HL-60 (cell line): Measurements from ENCODE around the gene APMAP.

Source experiments
- DNase-seq, 2 experiments: peaks; one replicate each; pipeline ENCODE4 v3.0.0-alpha.2; 2010 to 2020; ENCODE audit warnings: low read depth in 1 of 2, low spot score in 1 of 2
- H3K27ac ChIP-seq: fragments of 250-450 bp; sonication (Bioruptor Pico); replicated peaks from 2 replicates; pipeline ENCODE4 v1.5.1; 2020; ENCODE audit warnings: mild to moderate bottlenecking, moderate library complexity
- H3K27me3 ChIP-seq: fragments of 250-450 bp; sonication (Bioruptor Pico); 2 replicates; pipeline ENCODE4 v1.5.1; 2021; ENCODE audit warnings: mild to moderate bottlenecking, moderate library complexity; ENCODE audit not compliant: insufficient read depth, poor library complexity, severe bottlenecking
- H3K4me3 ChIP-seq: replicated peaks from 2 replicates; pipeline ENCODE4 v1.5.1; 2011; ENCODE audit warnings: mild to moderate bottlenecking, control low read depth, low read length; ENCODE audit not compliant: insufficient read depth
- CTCF ChIP-seq: IDR thresholded peaks from one replicate; pipeline ENCODE4 v1.5.1; 2011; ENCODE audit warnings: low read length, control low read depth, inconsistent platforms; ENCODE audit not compliant: insufficient read depth
- GABPA ChIP-seq: IDR thresholded peaks from 2 replicates; pipeline ENCODE4 v1.6.1; 2012; ENCODE audit warnings: low read depth
- POLR2AphosphoS5 ChIP-seq: IDR thresholded peaks from 2 replicates; pipeline ENCODE4 v1.6.1; 2012; ENCODE audit warnings: low read depth
- REST ChIP-seq: IDR thresholded peaks from 2 replicates; pipeline ENCODE4 v1.6.1; 2012; ENCODE audit warnings: low read depth; ENCODE audit not compliant: insufficient replicate concordance
- SPI1 ChIP-seq: IDR thresholded peaks from 2 replicates; pipeline ENCODE4 v1.6.1; 2012; ENCODE audit warnings: low read depth, mild to moderate bottlenecking, borderline replicate concordance

APMAP gene

GRCh38 chr20:25014816-25015215, 22.3 kb upstream of the APMAP start:
- no peak for TF ChIP-seq REST
- TF ChIP-seq CTCF: no peak
- TF ChIP-seq GABPA: no peak
- TF ChIP-seq POLR2AphosphoS5: no peak
- no peak for DNase-seq
- Histone ChIP-seq H3K4me3 (no peak overlapping the region), H3K27ac (no peak overlapping the region), H3K27me3 (no peaks in the 10 kb centered on the region)

GRCh38 chr20:25013478-25014380, 21.2 kb upstream of the APMAP start:
- no peak for TF ChIP-seq CTCF
- TF ChIP-seq REST: no peak
- TF ChIP-seq POLR2AphosphoS5: no peak
- no peak for TF ChIP-seq GABPA
- no peak for TF ChIP-seq SPI1
- no peaks in the 10 kb centered on the region for H3K27me3 ChIP-seq
- DNase-seq: no peak
- H3K4me3 ChIP-seq: no peak overlapping the region
- H3K27ac ChIP-seq: no peak overlapping the region

GRCh38 chr20:25012616-25013189, 20.2 kb upstream of the APMAP start:
- Histone ChIP-seq H3K27me3 (no peaks in the 10 kb centered on the region), H3K4me3 (no peak overlapping the region), H3K27ac (no peak overlapping the region)
- TF ChIP-seq GABPA (no peak), CTCF (no peak), SPI1 (no peak)
- no peak for DNase-seq
